Esophagus squamous epithelium (tissue), 4 donors: ENCODE data around the gene RANGAP1.

Experiments used
- CTCF ChIP-seq, 6 experiments: fragments of 450-650 bp in 4 of 6; fragments of 200-600 bp in 2 of 6; sonication (generic) in 2 of 6; IDR thresholded peaks; one replicate each; pipeline ENCODE4 v1.5.1; 2016 to 2019; ENCODE audit warnings: antibody characterized with exemption in 6 of 6, mild to moderate bottlenecking in 4 of 6, moderate library complexity in 4 of 6
- POLR2A ChIP-seq, 4 donors: fragments of 450-650 bp; IDR thresholded peaks; one replicate each; pipeline ENCODE4 v1.6.1; 2017; ENCODE audit warnings: antibody characterized with exemption in 4 of 4, mild to moderate bottlenecking in 4 of 4, moderate library complexity in 3 of 4

- TF ChIP-seq CTCF (IDR thresholded peaks at IDR 0.05) (no peak), POLR2A (IDR thresholded peaks at IDR 0.05) (no peak)
Observed at GRCh38 chr22:41238570-41239442, 47.2 kb downstream of the RANGAP1 start.
